Mesendoderm (in vitro differentiated cells): ENCODE measurements around the gene ZNF660.

Experiments
- DNase-seq: peaks from one replicate; pipeline ENCODE4 v3.0.0; 2013
- H2AK5ac ChIP-seq: 2 replicates; pipeline ENCODE4 v1.6.1; 2013; ENCODE audit warnings: low read length, inconsistent platforms
- H2BK120ac ChIP-seq: 2 replicates; pipeline ENCODE4 v1.6.1; 2013; ENCODE audit warnings: low read depth, mild to moderate bottlenecking, low read length, moderate library complexity, mixed read lengths
- H2BK15ac ChIP-seq: replicated peaks from 2 replicates; pipeline ENCODE4 v1.6.1; 2013; ENCODE audit warnings: low read depth, mild to moderate bottlenecking, moderate library complexity
- H2BK5ac ChIP-seq: 2 replicates; pipeline ENCODE4 v1.6.1; 2013; ENCODE audit warnings: low read length, inconsistent platforms
- H3K18ac ChIP-seq: 2 replicates; pipeline ENCODE4 v1.6.1; 2013; ENCODE audit warnings: mild to moderate bottlenecking, low read length, mixed read lengths
- H3K23ac ChIP-seq: one replicate; pipeline ENCODE4 v1.6.1; 2013; ENCODE audit warnings: low read length
- H3K27ac ChIP-seq: 2 replicates; pipeline ENCODE4 v1.5.1; 2013; ENCODE audit warnings: low read depth, mild to moderate bottlenecking, inconsistent platforms, low read length, moderate library complexity
- H3K27me3 ChIP-seq: 2 replicates; pipeline ENCODE4 v1.6.1; 2013; ENCODE audit warnings: low read length, control low read depth, mild to moderate bottlenecking, inconsistent platforms; ENCODE audit not compliant: insufficient read depth, poor library complexity
- H3K36me3 ChIP-seq: 2 replicates; pipeline ENCODE4 v1.6.1; 2013; ENCODE audit warnings: low read length, inconsistent platforms; ENCODE audit not compliant: control insufficient read depth, insufficient read depth
- H3K4ac ChIP-seq: one replicate; pipeline ENCODE4 v1.6.1; 2013; ENCODE audit warnings: low read depth, mild to moderate bottlenecking, low read length, moderate library complexity
- H3K4me1 ChIP-seq: 2 replicates; pipeline ENCODE4 v1.6.1; 2013; ENCODE audit warnings: low read depth, low read length, inconsistent platforms; ENCODE audit not compliant: control insufficient read depth
- H3K4me2 ChIP-seq: 2 replicates; pipeline ENCODE4 v1.6.1; 2013; ENCODE audit warnings: low read length
- H3K4me3 ChIP-seq: 2 replicates; pipeline ENCODE4 v1.5.1; 2013; ENCODE audit warnings: mild to moderate bottlenecking, low read length
- H3K56ac ChIP-seq: one replicate; pipeline ENCODE4 v1.6.1; 2013; ENCODE audit warnings: low read length
- H3K79me1 ChIP-seq: 2 replicates; pipeline ENCODE4 v1.6.1; 2013; ENCODE audit warnings: low read length, inconsistent platforms
- H3K79me2 ChIP-seq: 2 replicates; pipeline ENCODE4 v1.6.1; 2013; ENCODE audit warnings: mild to moderate bottlenecking, low read length; ENCODE audit not compliant: control insufficient read depth, insufficient read depth
- H3K9ac ChIP-seq: 2 replicates; pipeline ENCODE4 v1.6.1; 2013; ENCODE audit warnings: low read length, inconsistent platforms
- H4K5ac ChIP-seq: one replicate; pipeline ENCODE4 v1.6.1; 2013; ENCODE audit warnings: low read length
- H4K8ac ChIP-seq: one replicate; pipeline ENCODE4 v1.6.1; 2013; ENCODE audit warnings: low read depth, mild to moderate bottlenecking, control low read depth, low read length, moderate library complexity
- WGBS: extraction: QIAGEN DNeasy Blood & Tissue Kit; methylation state at CpG from one replicate; pipeline ENCODE4 v1.1.7; 2013; ENCODE audit warnings: low lambda C conversion rate, missing lambda C conversion rate; ENCODE audit not compliant: insufficient coverage; ENCODE audit errors: extremely low coverage; 5-methylcytosine and 5-hydroxymethylcytosine counted together

Gene ZNF660

GRCh38 chr3:44643024-44643423 lies 58.3 kb downstream of the ZNF660 start:
- H3K27me3 ChIP-seq: peaks cover 1% of the 10 kb centered on the region
- H3K4me3 ChIP-seq: peak overlapping the region; percentile 12
- no peaks in the 10 kb centered on the region for H3K4me1 ChIP-seq
- no peak overlapping the region for H2BK5ac ChIP-seq
- peaks cover 3% of the 10 kb centered on the region for H3K79me1 ChIP-seq
- no peak overlapping the region for H4K8ac ChIP-seq
- no peak overlapping the region for H3K4me2 ChIP-seq
- no peak overlapping the region for H3K18ac ChIP-seq
- H2BK120ac ChIP-seq: no peak overlapping the region
- H3K79me2 ChIP-seq: no peaks in the 10 kb centered on the region
- H3K9ac ChIP-seq: no peak overlapping the region
- H3K27ac ChIP-seq: no peak overlapping the region
- peak; percentile 6 for DNase-seq
- H3K23ac ChIP-seq: no peak overlapping the region
- H3K36me3 ChIP-seq: peaks cover 11% of the 10 kb centered on the region
- no peak overlapping the region for H2AK5ac ChIP-seq
- H2BK15ac ChIP-seq: no peak overlapping the region
- no peak overlapping the region for H3K56ac ChIP-seq
- no peak overlapping the region for H4K5ac ChIP-seq
- H3K4ac ChIP-seq: no peak overlapping the region
- no CpG with 5 or more reads among the region's 4 CpGs for WGBS

DNA sequence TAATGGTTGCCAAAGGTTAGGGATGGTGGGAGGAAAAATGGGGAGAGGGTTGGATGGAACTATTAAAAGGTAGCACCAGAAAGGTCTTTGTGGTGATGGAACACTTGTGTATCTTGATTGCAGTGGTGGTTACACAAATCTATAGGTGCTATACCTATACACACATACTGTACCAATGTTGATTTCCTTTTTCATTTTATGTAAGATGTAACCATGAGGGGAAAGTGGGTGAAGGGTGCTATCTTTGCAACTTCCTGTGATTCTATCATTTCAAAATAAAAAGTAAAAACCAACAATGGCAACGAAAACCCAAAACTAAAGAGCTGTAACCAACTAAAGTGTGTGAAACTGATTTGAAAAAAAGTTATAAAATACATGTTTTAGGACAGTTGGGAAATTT lies 63.0 kb downstream of the ZNF660 start:
- Histone ChIP-seq H3K56ac (no peak overlapping the region), H3K23ac (no peak overlapping the region), H3K4me3 (no peak overlapping the region), H3K18ac (no peak overlapping the region), H3K4me1 (no peaks in the 10 kb centered on the region), H3K79me2 (peaks cover 9% of the 10 kb centered on the region), H2BK15ac (no peak overlapping the region), H3K4me2 (no peak overlapping the region), H3K9ac (no peak overlapping the region), H3K27ac (no peak overlapping the region), H4K8ac (no peak overlapping the region), H3K36me3 (peaks cover 5% of the 10 kb centered on the region), H2AK5ac (no peak overlapping the region), H3K27me3 (no peaks in the 10 kb centered on the region), H3K79me1 (peaks cover 7% of the 10 kb centered on the region), H3K4ac (no peak overlapping the region), H4K5ac (no peak overlapping the region), H2BK120ac (no peak overlapping the region), H2BK5ac (no peak overlapping the region)
- no CpG with 5 or more reads among the region's 1 CpG for WGBS
- no peak for DNase-seq

- Histone ChIP-seq H3K4me1 (no peaks in the 10 kb centered on the region), H4K8ac (peak within 1 kb of the TSS; percentile 100), H3K56ac (peak within 1 kb of the TSS; percentile 95), H2BK120ac (no peak within 1 kb of the TSS), H3K36me3 (peaks cover 7% of the 10 kb centered on the region), H3K79me2 (peaks cover 9% of the 10 kb centered on the region), H3K4ac (peak within 1 kb of the TSS; percentile 61), H3K18ac (peak within 1 kb of the TSS; percentile 75), H3K4me2 (peak within 1 kb of the TSS; percentile 70), H3K27me3 (no peaks in the 10 kb centered on the region), H3K4me3 (peak within 1 kb of the TSS; percentile 96), H2AK5ac (no peak within 1 kb of the TSS), H2BK15ac (no peak within 1 kb of the TSS), H3K9ac (peak within 1 kb of the TSS; percentile 94), H3K27ac (peak within 1 kb of the TSS; percentile 43), H3K79me1 (peaks cover 7% of the 10 kb centered on the region), H2BK5ac (no peak within 1 kb of the TSS), H4K5ac (no peak within 1 kb of the TSS), H3K23ac (no peak within 1 kb of the TSS)
- no CpG with 5 or more reads among the region's 37 CpGs for WGBS
- DNase-seq: peak; percentile 94
These were observed 63.9 kb downstream of the ZNF660 start, which contains the start of gene ZNF35 for GRCh38 chr3:44648564-44649229. ZNF35 (plus strand) TSS chr3:44648732; CDS start chr3:44651068, 2,336 bp downstream.
